Neuronal stem cell (in vitro differentiated cells): Measurements from ENCODE around the gene H1-8.

ENCODE experiments used
- DNase-seq: peaks from one replicate; pipeline ENCODE4 v3.0.0-alpha.2; 2013; ENCODE audit warnings: low spot score
- H2AFZ ChIP-seq: one replicate; pipeline ENCODE4 v1.6.1; 2013; ENCODE audit warnings: mild to moderate bottlenecking, low read length, inconsistent platforms
- H2AK5ac ChIP-seq: 2 replicates; pipeline ENCODE4 v1.6.1; 2013; ENCODE audit warnings: low read depth, mild to moderate bottlenecking, inconsistent platforms, low read length, moderate library complexity, mixed read lengths
- H2BK120ac ChIP-seq: 2 replicates; pipeline ENCODE4 v1.6.1; 2013; ENCODE audit warnings: low read depth, mild to moderate bottlenecking, inconsistent platforms, low read length, moderate library complexity, mixed read lengths
- H2BK12ac ChIP-seq: one replicate; pipeline ENCODE4 v1.6.1; 2013; ENCODE audit warnings: low read length, inconsistent platforms
- H2BK15ac ChIP-seq: 2 replicates; pipeline ENCODE4 v1.6.1; 2013; ENCODE audit warnings: mild to moderate bottlenecking, low read length, inconsistent platforms, mixed read lengths
- H2BK5ac ChIP-seq: one replicate; pipeline ENCODE4 v1.6.1; 2013; ENCODE audit warnings: inconsistent platforms, mild to moderate bottlenecking, low read length, moderate library complexity
- H3K14ac ChIP-seq: one replicate; pipeline ENCODE4 v1.6.1; 2013; ENCODE audit warnings: low read length, inconsistent platforms
- H3K18ac ChIP-seq: 2 replicates; pipeline ENCODE4 v1.6.1; 2013; ENCODE audit warnings: low read length, inconsistent platforms
- H3K23ac ChIP-seq: 2 replicates; pipeline ENCODE4 v1.6.1; 2013; ENCODE audit warnings: low read depth, mild to moderate bottlenecking, mixed read lengths, low read length, inconsistent platforms; ENCODE audit not compliant: poor library complexity
- H3K27ac ChIP-seq: replicated peaks from 3 replicates; pipeline ENCODE4 v1.5.1; 2013; ENCODE audit warnings: low read length, inconsistent platforms
- H3K27me3 ChIP-seq, 3 experiments: 2 replicates each; pipeline ENCODE4 v1.6.1; 2013; ENCODE audit warnings: low read length in 3 of 3, mild to moderate bottlenecking in 2 of 3, inconsistent platforms in 1 of 3, low read depth in 1 of 3, mixed read lengths in 1 of 3, moderate library complexity in 1 of 3; ENCODE audit not compliant: control insufficient read depth in 3 of 3, insufficient read depth in 3 of 3
- H3K36me3 ChIP-seq, 2 donors: replicated peaks in 1 of 2; 2 replicates each; pipeline ENCODE4 v1.6.1; 2013; ENCODE audit warnings: low read length in 2 of 2; ENCODE audit not compliant: control insufficient read depth in 2 of 2, insufficient read depth in 2 of 2
- H3K4ac ChIP-seq: 2 replicates; pipeline ENCODE4 v1.6.1; 2013; ENCODE audit warnings: inconsistent platforms, mild to moderate bottlenecking, low read length, moderate library complexity
- H3K4me1 ChIP-seq, 2 donors: 1 replicate in 1 of 2; 2 replicates in 1 of 2; pipeline ENCODE4 v1.6.1; 2013; ENCODE audit warnings: low read length in 2 of 2, low read depth in 1 of 2; ENCODE audit not compliant: control insufficient read depth in 2 of 2, insufficient read depth in 1 of 2
- H3K4me2 ChIP-seq: one replicate; pipeline ENCODE4 v1.6.1; 2013; ENCODE audit warnings: mild to moderate bottlenecking, low read length, inconsistent platforms; ENCODE audit not compliant: insufficient read depth, poor library complexity, severe bottlenecking
- H3K4me3 ChIP-seq, 2 donors: 2 replicates each; pipeline ENCODE4 v1.5.1; 2013; ENCODE audit warnings: low read length in 2 of 2, mild to moderate bottlenecking in 2 of 2, inconsistent platforms in 1 of 2, moderate library complexity in 1 of 2
- H3K79me1 ChIP-seq: one replicate; pipeline ENCODE4 v1.6.1; 2013; ENCODE audit warnings: low read depth, mild to moderate bottlenecking, inconsistent platforms, low read length, moderate library complexity
- H3K9ac ChIP-seq: one replicate; pipeline ENCODE4 v1.6.1; 2013; ENCODE audit warnings: mild to moderate bottlenecking, low read depth, low read length, inconsistent platforms; ENCODE audit not compliant: poor library complexity
- H3K9me3 ChIP-seq, 2 donors: replicated peaks in 1 of 2; 2 replicates each; pipeline versions ENCODE3 to v1.6.1; 2013; ENCODE audit warnings: low read length in 2 of 2, mild to moderate bottlenecking in 2 of 2, inconsistent platforms in 1 of 2, low read depth in 1 of 2, mixed read lengths in 1 of 2, moderate library complexity in 1 of 2; ENCODE audit not compliant: control insufficient read depth in 2 of 2, insufficient read depth in 1 of 2
- H4K8ac ChIP-seq: one replicate; pipeline ENCODE4 v1.6.1; 2013; ENCODE audit warnings: low read depth, mild to moderate bottlenecking, inconsistent platforms, low read length, moderate library complexity
- H4K91ac ChIP-seq: one replicate; pipeline ENCODE4 v1.6.1; 2013; ENCODE audit warnings: low read length, low read depth, mild to moderate bottlenecking, inconsistent platforms; ENCODE audit not compliant: poor library complexity
- WGBS, 2 donors: extraction: QIAGEN DNeasy Blood & Tissue Kit; methylation state at CpG; one replicate each; pipeline ENCODE4 v1.1.7; 2013; ENCODE audit warnings: missing lambda C conversion rate in 2 of 2, mixed read lengths in 1 of 2; ENCODE audit not compliant: insufficient read length in 2 of 2, insufficient replicate concordance in 1 of 2; ENCODE audit errors: extremely low coverage in 2 of 2; 5-methylcytosine and 5-hydroxymethylcytosine counted together

Gene H1-8

GRCh38 chr3:129593230-129593594, 50.2 kb downstream of the H1-8 start:
- Histone ChIP-seq H2BK120ac (no peak overlapping the region), H3K9me3 (no peaks in the 10 kb centered on the region), H3K4me3 (no peak overlapping the region), H3K27me3 (no peaks in the 10 kb centered on the region), H2BK12ac (peak overlapping the region; percentile 67), H3K27ac (no peak overlapping the region), H2AFZ (peak overlapping the region; percentile 70), H3K4ac (no peak overlapping the region), H3K9ac (no peak overlapping the region), H3K4me2 (no peak overlapping the region), H3K36me3 (no peaks in the 10 kb centered on the region), H3K18ac (peak overlapping the region; percentile 53), H3K14ac (no peak overlapping the region), H3K23ac (peak overlapping the region; percentile 3), H3K79me1 (no peaks in the 10 kb centered on the region), H4K91ac (no peak overlapping the region), H4K8ac (no peak overlapping the region), H2AK5ac (peak overlapping the region; percentile 91), H2BK15ac (no peak overlapping the region), H3K4me1 (peaks cover 45 to 79% of the 10 kb centered on the region in 2 donors), H2BK5ac (no peak overlapping the region)
- WGBS, 2 donors: no CpG with 5 or more reads among the region's 8 CpGs
- no peak for DNase-seq

GRCh38 chr3:129593595-129594339, 50.8 kb downstream of the H1-8 start:
- Histone ChIP-seq H2BK120ac (no peak overlapping the region), H3K27me3 (no peaks in the 10 kb centered on the region), H2AFZ (peak overlapping the region; percentile 46), H2BK5ac (no peak overlapping the region), H3K4me3 (no peak overlapping the region), H3K18ac (peak overlapping the region; percentile 73), H3K23ac (no peak overlapping the region), H4K8ac (no peak overlapping the region), H3K9ac (no peak overlapping the region), H3K27ac (no peak overlapping the region), H3K14ac (no peak overlapping the region), H2BK12ac (no peak overlapping the region), H3K4me1 (peaks cover 46 to 82% of the 10 kb centered on the region in 2 donors), H3K9me3 (no peaks in the 10 kb centered on the region), H2BK15ac (no peak overlapping the region), H4K91ac (no peak overlapping the region), H2AK5ac (peak overlapping the region; percentile 91), H3K4ac (no peak overlapping the region), H3K79me1 (no peaks in the 10 kb centered on the region), H3K4me2 (no peak overlapping the region), H3K36me3 (no peaks in the 10 kb centered on the region)
- no CpG with 5 or more reads among the region's 22 CpGs for WGBS, 2 donors
- no peak for DNase-seq

GRCh38 chr3:129594409-129594808, 51.4 kb downstream of the H1-8 start:
- no peak overlapping the region for H3K18ac ChIP-seq
- H3K4me1 ChIP-seq: peaks cover 48 to 87% of the 10 kb centered on the region in 2 donors
- no peak overlapping the region for H2BK120ac ChIP-seq
- no peaks in the 10 kb centered on the region for H3K9me3 ChIP-seq
- H2AFZ ChIP-seq: peak overlapping the region; percentile 46
- H4K8ac ChIP-seq: no peak overlapping the region
- no peak overlapping the region for H3K14ac ChIP-seq
- no peak overlapping the region for H3K9ac ChIP-seq
- no peak overlapping the region for H2BK12ac ChIP-seq
- H3K4ac ChIP-seq: no peak overlapping the region
- no peak overlapping the region for H2BK5ac ChIP-seq
- H3K36me3 ChIP-seq: no peaks in the 10 kb centered on the region
- WGBS, 2 donors: no CpG with 5 or more reads among the region's 10 CpGs
- no peak overlapping the region for H2BK15ac ChIP-seq
- H4K91ac ChIP-seq: no peak overlapping the region
- no peak overlapping the region for H2AK5ac ChIP-seq
- H3K4me3 ChIP-seq: no peak overlapping the region
- H3K27me3 ChIP-seq: no peaks in the 10 kb centered on the region
- no peak for DNase-seq
- H3K23ac ChIP-seq: no peak overlapping the region
- no peak overlapping the region for H3K4me2 ChIP-seq
- no peaks in the 10 kb centered on the region for H3K79me1 ChIP-seq
- no peak overlapping the region for H3K27ac ChIP-seq

- Histone ChIP-seq H2BK120ac (no peak overlapping the region), H2BK15ac (peak overlapping the region; percentile 69), H3K14ac (peak overlapping the region; percentile 43), H2AFZ (no peak overlapping the region), H3K36me3 (no peaks in the 10 kb centered on the region), H3K4ac (no peak overlapping the region), H3K4me1 (peaks cover 52 to 87% of the 10 kb centered on the region in 2 donors), H3K9ac (peak overlapping the region; percentile 34), H4K8ac (no peak overlapping the region), H3K18ac (peak overlapping the region; percentile 83), H3K27me3 (no peaks in the 10 kb centered on the region), H3K9me3 (no peaks in the 10 kb centered on the region), H3K79me1 (no peaks in the 10 kb centered on the region), H2AK5ac (peak overlapping the region; percentile 44), H3K27ac (no peak overlapping the region), H3K23ac (peak overlapping the region; percentile 46), H3K4me3 (no peak overlapping the region), H4K91ac (no peak overlapping the region), H2BK12ac (peak overlapping the region; percentile 91), H2BK5ac (no peak overlapping the region), H3K4me2 (no peak overlapping the region)
- DNase-seq: no peak
- no CpG with 5 or more reads among the region's 6 CpGs for WGBS, 2 donors
Observed at GRCh38 chr3:129594907-129595390, 52.0 kb downstream of the H1-8 start.
